B cell (primary cell): ENCODE results near the gene IGFALS. TPM values are rescaled to one million over a fixed set of nuclear protein-coding genes. Genes with fewer than 3 reads are reported as not detected.

Source experiments
- ATAC-seq: fragments of 200-7000 bp; cut with Tn5 transposase; one replicate; pipeline ENCODE4 v1.10.0; 2021; ENCODE audit warnings: low read depth, mild to moderate bottlenecking, moderate number of reproducible peaks, moderate library complexity
- CTCF ChIA-PET: fragments of 350-600 bp; sonication (Branson Sonifier 250); formaldehyde crosslinking; loops from one replicate; lab custom pipeline; 2021; ENCODE audit warnings: antibody characterized with exemption, inconsistent platforms; lab: Charles Lee
- POLR2A ChIA-PET: fragments of 350-600 bp; sonication (Branson Sonifier 250); formaldehyde crosslinking; loops from one replicate; lab custom pipeline; 2021; ENCODE audit warnings: antibody characterized with exemption; lab: Charles Lee
- DNase-seq: peaks from one replicate; pipeline ENCODE4 v3.0.0; 2013
- H2AFZ ChIP-seq: 2 replicates; pipeline ENCODE4 v1.6.1; 2012; ENCODE audit warnings: mild to moderate bottlenecking, low read depth, low read length; ENCODE audit not compliant: insufficient read depth, poor library complexity, severe bottlenecking
- H3K27ac ChIP-seq, 2 donors: 1 replicate in 1 of 2; 2 replicates in 1 of 2; pipeline ENCODE4 v1.5.1; 2012 to 2013; ENCODE audit warnings: low read length in 2 of 2, mild to moderate bottlenecking in 2 of 2, moderate library complexity in 1 of 2
- H3K27me3 ChIP-seq, 4 experiments: fragments of 200-600 bp in 1 of 4; sonication (generic) in 1 of 4; replicated peaks in 1 of 4; 1 replicate in 2 of 4; 2 replicates in 2 of 4; pipeline versions ENCODE4 v1.6.1 to v1.7.0; 2013 to 2016; ENCODE audit warnings: low read length in 3 of 4, mild to moderate bottlenecking in 2 of 4, mixed read lengths in 1 of 4, moderate library complexity in 1 of 4; ENCODE audit not compliant: insufficient read depth in 4 of 4, control insufficient read depth in 3 of 4; ENCODE audit errors: control extremely low read depth in 1 of 4
- H3K36me3 ChIP-seq, 2 experiments: replicated peaks in 1 of 2; 1 replicate in 1 of 2; 2 replicates in 1 of 2; pipeline versions ENCODE4 v1.6.1 to v1.7.1; 2013; ENCODE audit warnings: low read length in 1 of 2; ENCODE audit not compliant: insufficient read depth in 2 of 2, control insufficient read depth in 1 of 2; ENCODE audit errors: control extremely low read depth in 1 of 2, extremely low read depth in 1 of 2
- H3K4me1 ChIP-seq, 2 donors: fragments of 200-600 bp in 1 of 2; sonication (generic) in 1 of 2; 1 replicate in 1 of 2; 2 replicates in 1 of 2; pipeline versions ENCODE4 v1.5.1 to v1.6.1; 2013 to 2017; ENCODE audit warnings: low read length in 2 of 2; ENCODE audit not compliant: control insufficient read depth in 2 of 2, insufficient read depth in 2 of 2
- H3K4me2 ChIP-seq: replicated peaks from 2 replicates; pipeline ENCODE3; 2012; ENCODE audit warnings: mild to moderate bottlenecking, low read depth, low read length; ENCODE audit not compliant: poor library complexity, severe bottlenecking
- H3K4me3 ChIP-seq, 5 experiments: fragments of 200-600 bp in 1 of 5; sonication (generic) in 1 of 5; 1 replicate in 3 of 5; 2 replicates in 2 of 5; pipeline versions ENCODE4 v1.5.1 to v1.7.0; 2011 to 2016; ENCODE audit warnings: low read length in 4 of 5, mild to moderate bottlenecking in 4 of 5, low read depth in 2 of 5, control low read depth in 1 of 5, moderate library complexity in 1 of 5; ENCODE audit not compliant: insufficient read depth in 1 of 5; ENCODE audit errors: control extremely low read depth in 1 of 5, extremely low read depth in 1 of 5
- H3K79me2 ChIP-seq: fragments of 200-600 bp; sonication (generic); one replicate; pipeline ENCODE4 v1.6.0; 2016; ENCODE audit warnings: low read length; ENCODE audit not compliant: control insufficient read depth, insufficient read depth
- H3K9ac ChIP-seq: fragments of 200-600 bp; sonication (generic); 2 replicates; pipeline ENCODE4 v1.6.1; 2017; ENCODE audit warnings: mild to moderate bottlenecking, low read length, moderate library complexity
- H3K9me3 ChIP-seq, 3 donors: one replicate each; pipeline versions ENCODE4 v1.6.1 to v1.7.1; 2013; ENCODE audit warnings: low read length in 2 of 3; ENCODE audit not compliant: control insufficient read depth in 2 of 3, insufficient read depth in 1 of 3; ENCODE audit errors: control extremely low read depth in 1 of 3
- H4K20me1 ChIP-seq: 2 replicates; pipeline ENCODE4 v1.6.0; 2012; ENCODE audit warnings: mild to moderate bottlenecking, low read length; ENCODE audit not compliant: insufficient read depth, control insufficient read depth, poor library complexity, severe bottlenecking
- H3K27ac Mint-ChIP-seq: one replicate; pipeline ENCODE4 v1.8.0; 2021; ENCODE audit warnings: mixed read lengths
- H3K27me3 Mint-ChIP-seq: one replicate; pipeline ENCODE4 v1.8.0; 2021; ENCODE audit warnings: mixed read lengths
- H3K4me1 Mint-ChIP-seq: one replicate; pipeline ENCODE4 v1.8.0; 2021; ENCODE audit warnings: mixed read lengths
- H3K4me3 Mint-ChIP-seq: one replicate; pipeline ENCODE4 v1.8.0; 2021; ENCODE audit warnings: mixed read lengths
- H3K9me3 Mint-ChIP-seq: one replicate; pipeline ENCODE4 v1.8.0; 2022; ENCODE audit warnings: mixed read lengths; ENCODE audit not compliant: insufficient read depth
- EZH2 ChIP-seq: IDR thresholded peaks from 2 replicates; pipeline ENCODE4 v1.6.1; 2012; ENCODE audit warnings: borderline replicate concordance, low read depth, mild to moderate bottlenecking, moderate library complexity, low read length; ENCODE audit not compliant: insufficient read depth, poor library complexity, severe bottlenecking
- WGBS: methylation state at CpG from one replicate; pipeline ENCODE4 v1.1.5; 2013; ENCODE audit warnings: missing lambda C conversion rate; ENCODE audit not compliant: insufficient coverage; 5-methylcytosine and 5-hydroxymethylcytosine counted together
- intact Hi-C: fragments of 100-400 bp; cut with micrococcal nuclease; formaldehyde crosslinking; loops from one replicate; pipeline ENCODE4 v1.10.0; 2022
- polyA plus RNA-seq: library from polyadenylated mRNA; depleted of rRNA; stranded (reverse); fragments of >200 nt; gene quantifications from 2 replicates; pipeline ENCODE4 v1.2.3, GENCODE V29; 2012
- total RNA-seq, 2 donors: library from RNA; stranded (reverse); fragments of 120-200 nt in 1 of 2; gene quantifications; 1 replicate in 1 of 2; 2 replicates in 1 of 2; pipeline versions ENCODE4 v1.2.3 to v1.2.4, GENCODE V29; 2013 to 2022
- TF ChIP-seq, protein P1 (sequence below): fragments of 200-600 bp; IDR thresholded peaks from one replicate; pipeline ENCODE4 v1.8.0; 2022; ENCODE audit warnings: antibody characterized with exemption, mild to moderate bottlenecking

IGFALS gene
- total and polyA plus RNA-seq, 2 donors (not counting 1 experiment from before 2014, with no cell fraction given): 0.49 TPM; not detected in 1

DNA sequence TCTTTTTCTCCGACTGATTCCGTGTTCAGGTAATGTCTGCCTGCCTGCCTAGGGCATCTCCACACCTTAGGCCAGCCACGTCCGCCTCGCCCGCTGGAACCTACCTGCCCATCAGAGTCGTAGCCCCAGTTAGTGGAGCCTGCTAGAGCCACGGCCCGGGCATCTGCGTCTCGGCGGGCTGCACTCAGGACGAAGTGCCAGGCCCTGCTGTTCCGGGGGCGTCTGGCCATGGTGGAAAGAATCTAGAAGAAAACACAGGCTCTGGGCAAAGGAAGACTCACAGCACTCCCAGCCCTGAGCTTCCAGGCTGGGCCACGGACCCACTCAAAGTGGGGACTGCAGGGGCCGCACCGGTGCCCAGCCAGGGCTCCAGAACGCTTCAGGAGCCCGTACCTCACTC, 12.3 kb downstream of the IGFALS start:
- Histone ChIP-seq H3K79me2 (peaks cover 54% of the 10 kb centered on the region), H3K27me3 (no peaks in the 10 kb centered on the region), H3K4me1 (peaks cover 10 to 35% of the 10 kb centered on the region in 2 donors), H3K27ac (peak overlapping the region in 1 of 2 donors; percentile 76), H4K20me1 (peaks cover 77% of the 10 kb centered on the region), H3K4me2 (peak overlapping the region; percentile 94), H2AFZ (no peak overlapping the region), H3K36me3 (peaks cover 0 to 25% of the 10 kb centered on the region in 2 experiments), H3K4me3 (peak overlapping the region in 4 of 5 experiments; percentile 75 to 96 (median 84)), H3K9me3 (no peaks in the 10 kb centered on the region), H3K9ac (peak overlapping the region; percentile 89)
- WGBS: 84% methylated on average over 20 of the region's 20 CpGs
- DNase-seq (no peak), ATAC-seq (no peak)
- Mint-ChIP-seq H3K27ac (peak overlapping the region; percentile 50), H3K4me3 (peak overlapping the region; percentile 88), H3K4me1 (peaks cover 24% of the 10 kb centered on the region), H3K9me3 (no peaks in the 10 kb centered on the region), H3K27me3 (no peaks in the 10 kb centered on the region)
- ChIA-PET CTCF (interaction anchor here (1.6 to 2.0 kb wide), 2 partner anchors 9 to 75 kb away, joined by 4 to 16 read pairs; partner anchors contain the start of genes EME2, MAPK8IP3 and MRPS34), POLR2A (no interaction called here)
- intact Hi-C loops: no loop called here
- TF ChIP-seq EZH2: no peak
- TF ChIP-seq, protein P1, sequence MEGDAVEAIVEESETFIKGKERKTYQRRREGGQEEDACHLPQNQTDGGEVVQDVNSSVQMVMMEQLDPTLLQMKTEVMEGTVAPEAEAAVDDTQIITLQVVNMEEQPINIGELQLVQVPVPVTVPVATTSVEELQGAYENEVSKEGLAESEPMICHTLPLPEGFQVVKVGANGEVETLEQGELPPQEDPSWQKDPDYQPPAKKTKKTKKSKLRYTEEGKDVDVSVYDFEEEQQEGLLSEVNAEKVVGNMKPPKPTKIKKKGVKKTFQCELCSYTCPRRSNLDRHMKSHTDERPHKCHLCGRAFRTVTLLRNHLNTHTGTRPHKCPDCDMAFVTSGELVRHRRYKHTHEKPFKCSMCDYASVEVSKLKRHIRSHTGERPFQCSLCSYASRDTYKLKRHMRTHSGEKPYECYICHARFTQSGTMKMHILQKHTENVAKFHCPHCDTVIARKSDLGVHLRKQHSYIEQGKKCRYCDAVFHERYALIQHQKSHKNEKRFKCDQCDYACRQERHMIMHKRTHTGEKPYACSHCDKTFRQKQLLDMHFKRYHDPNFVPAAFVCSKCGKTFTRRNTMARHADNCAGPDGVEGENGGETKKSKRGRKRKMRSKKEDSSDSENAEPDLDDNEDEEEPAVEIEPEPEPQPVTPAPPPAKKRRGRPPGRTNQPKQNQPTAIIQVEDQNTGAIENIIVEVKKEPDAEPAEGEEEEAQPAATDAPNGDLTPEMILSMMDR: no peak

DNA sequence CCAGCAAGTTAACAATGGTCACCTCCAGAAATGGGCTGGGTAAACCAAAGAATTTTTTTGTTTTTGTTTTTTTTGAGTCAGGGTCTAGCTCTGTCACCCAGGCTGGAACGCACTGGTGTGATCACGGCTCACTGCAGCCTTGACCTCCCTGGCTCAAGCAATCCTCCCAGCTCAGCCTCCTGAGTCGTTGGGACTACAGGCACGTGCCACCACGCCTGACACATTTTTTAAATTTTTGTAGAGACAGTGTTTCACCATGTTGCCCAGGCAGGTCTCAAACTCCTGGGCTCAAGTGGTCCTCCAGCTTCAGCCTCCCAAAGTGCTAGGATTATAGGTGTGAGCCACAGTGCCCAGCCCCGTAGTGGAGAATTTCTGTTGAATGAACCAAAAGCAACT, 12.8 kb downstream of the IGFALS start:
- Mint-ChIP-seq H3K4me3 (peak overlapping the region; percentile 88), H3K9me3 (no peaks in the 10 kb centered on the region), H3K27me3 (no peaks in the 10 kb centered on the region), H3K27ac (no peak overlapping the region), H3K4me1 (peaks cover 24% of the 10 kb centered on the region)
- Histone ChIP-seq H4K20me1 (peaks cover 76% of the 10 kb centered on the region), H3K79me2 (peaks cover 50% of the 10 kb centered on the region), H3K27ac (no peak overlapping the region), H3K4me2 (peak overlapping the region; percentile 94), H3K36me3 (peaks cover 0 to 26% of the 10 kb centered on the region in 2 experiments), H3K9me3 (no peaks in the 10 kb centered on the region), H2AFZ (no peak overlapping the region), H3K4me3 (no peak overlapping the region), H3K4me1 (peaks cover 10 to 35% of the 10 kb centered on the region in 2 donors), H3K9ac (no peak overlapping the region), H3K27me3 (no peaks in the 10 kb centered on the region)
- ATAC-seq (no peak), DNase-seq (no peak)
- WGBS: 100% methylated on average over 3 of the region's 6 CpGs
- CTCF ChIA-PET: interaction anchor here (1.6 kb wide), 1 partner anchor 8 kb away, joined by 4 read pairs; the partner anchor contains the start of genes EME2 and MRPS34
- POLR2A ChIA-PET: interaction anchor here (0.6 to 0.7 kb wide), 2 partner anchors 41 to 1344 kb away, joined by 4 to 8 read pairs; no protein-coding TSS in a partner anchor
- TF ChIP-seq, protein P1: no peak
- TF ChIP-seq EZH2: no peak
- intact Hi-C loops: no loop called here
